ENCODE measurements around the gene SLC6A3.

DNA sequence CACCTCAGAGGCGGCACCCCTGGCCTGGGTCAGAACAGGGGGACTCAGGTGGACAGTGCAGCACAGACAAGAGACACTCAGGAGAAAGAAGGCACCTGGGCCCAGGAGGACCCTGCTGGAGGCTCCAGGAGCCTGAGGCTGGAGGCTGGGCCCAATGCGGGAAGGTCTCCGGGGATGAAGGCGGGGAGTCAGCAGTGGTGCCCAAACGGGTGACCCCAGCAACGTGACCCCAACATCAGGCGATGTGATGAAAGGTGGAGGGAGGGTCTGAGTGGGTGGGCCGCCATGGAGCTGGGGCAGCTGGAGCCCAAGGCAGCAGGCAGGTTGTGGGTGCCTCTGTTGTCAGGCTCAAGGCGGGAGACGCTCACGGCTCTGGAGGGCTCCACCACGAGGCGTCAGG lies 41.0 kb upstream of the SLC6A3 start:
- TF ChIP-seq CTCF (conservative IDR thresholded peaks at IDR 0.05 in 1 of 2, IDR thresholded peaks at IDR 0.05 in 1 of 2; ENCODE audit: low read depth in 1 of 2, low read length in 2 of 2) (no peak), EZH2 (IDR thresholded peaks at IDR 0.05; ENCODE audit: low read length, missing control alignments) (no peak)

Measured in fibroblast of lung (primary cell).